OCI-LY3 (cell line): ENCODE data around the gene RBM34.

ENCODE experiments used
- CTCF ChIP-seq: fragments of 200-600, 300-600 bp; sonication (generic); IDR thresholded peaks from 2 replicates; pipeline ENCODE4 v1.5.1; 2014; ENCODE audit warnings: antibody characterized with exemption, low read length, low read depth
- EZH2phosphoT487 ChIP-seq: fragments of 200-600 bp; shearing (Covaris generic); IDR thresholded peaks from 2 replicates; pipeline ENCODE4 v1.6.1; 2018; ENCODE audit warnings: antibody characterized with exemption, mixed run types, low read depth

- TF ChIP-seq CTCF: no peak
- TF ChIP-seq EZH2phosphoT487: no peak
These were observed 54.6 kb downstream of the RBM34 start for GRCh38 chr1:235106457-235106856.
